HepG2 (cell line): ENCODE measurements around the gene HSDL1. TPM values are rescaled to one million over a fixed set of nuclear protein-coding genes. Genes with fewer than 3 reads are reported as not detected.

Experiments used
- ATAC-seq: fragments of 200-7000 bp; cut with Tn5 transposase; 3 replicates; pipeline ENCODE4 v1.9.1; 2020; ENCODE audit warnings: mild to moderate bottlenecking, moderate library complexity
- BruUV-seq: library from RNA; stranded (reverse); fragments of 400-500 nt; replicated peaks from 2 replicates; lab custom pipeline; 2021; lab: Mats Ljungman, UMichigan
- CTCF ChIA-PET: fragments of 300-600 bp; formaldehyde crosslinking; extraction: SDS; loops from one replicate; lab custom pipeline; 2021; ENCODE audit warnings: low total read pairs, inconsistent platforms, low intra/inter-chr PET ratio; lab: Yijun Ruan, JAX
- POLR2A ChIA-PET: fragments of 350-600 bp; sonication (Branson Sonifier 250); formaldehyde crosslinking; loops from one replicate; lab custom pipeline; 2020; ENCODE audit warnings: antibody characterized with exemption, inconsistent platforms; lab: Yijun Ruan, JAX
- DNase-seq: peaks from one replicate; pipeline ENCODE4 v3.0.0-alpha.2; 2015; ENCODE audit warnings: low spot score
- FAIRE-seq: peaks from 3 replicates; lab custom pipeline; 2011; peaks lifted over from hg19 to GRCh38; lab: Jason Lieb, UNC
- H2AFZ ChIP-seq: one replicate; pipeline ENCODE4 v1.6.1; 2011; ENCODE audit warnings: low read length, inconsistent platforms
- H3K27ac ChIP-seq: fragments of 300-600 bp; 3 replicates; pipeline ENCODE4 v1.8.0; 2011; ENCODE audit warnings: mixed run types, mild to moderate bottlenecking, mixed read lengths, low read length, inconsistent platforms; ENCODE audit not compliant: insufficient read depth; ENCODE audit errors: extremely low read length
- H3K27me3 ChIP-seq, 2 experiments: fragments of 200-600 bp in 1 of 2; 2 replicates in 1 of 2; 3 replicates in 1 of 2; pipeline versions ENCODE4 v1.6.0 to v1.8.0; 2011; ENCODE audit warnings: low read length in 2 of 2, mild to moderate bottlenecking in 2 of 2, moderate library complexity in 2 of 2, inconsistent platforms in 1 of 2; ENCODE audit not compliant: insufficient read depth in 2 of 2, control insufficient read depth in 1 of 2
- H3K36me3 ChIP-seq, 2 experiments: fragments of 200-600 bp in 1 of 2; replicated peaks in 1 of 2; 2 replicates in 1 of 2; 3 replicates in 1 of 2; pipeline versions ENCODE4 v1.5.1 to v1.8.0; 2011; ENCODE audit warnings: low read length in 2 of 2, inconsistent platforms in 1 of 2; ENCODE audit not compliant: insufficient read depth in 2 of 2, control insufficient read depth in 1 of 2
- H3K4me1 ChIP-seq: 2 replicates; pipeline ENCODE4 v1.5.1; 2012; ENCODE audit warnings: low read length, inconsistent platforms; ENCODE audit not compliant: insufficient read depth
- H3K4me2 ChIP-seq: 2 replicates; pipeline ENCODE4 v1.6.0; 2011; ENCODE audit warnings: low read depth, low read length, inconsistent platforms
- H3K4me3 ChIP-seq, 3 experiments: fragments of 200-600 bp in 1 of 3; sonication (generic), shearing (Covaris generic) in 1 of 3; replicated peaks in 1 of 3; 2 replicates each; pipeline ENCODE4 v1.5.1; 2011 to 2016; ENCODE audit warnings: low read length in 3 of 3, inconsistent platforms in 2 of 3, low read depth in 2 of 3, mild to moderate bottlenecking in 2 of 3, control low read depth in 1 of 3, mixed read lengths in 1 of 3; ENCODE audit not compliant: insufficient read depth in 1 of 3
- H3K79me2 ChIP-seq: one replicate; pipeline ENCODE4 v1.6.1; 2011; ENCODE audit warnings: low read length, inconsistent platforms; ENCODE audit not compliant: insufficient read depth
- H3K9ac ChIP-seq: 2 replicates; pipeline ENCODE4 v1.6.0; 2011; ENCODE audit warnings: mild to moderate bottlenecking, low read depth, low read length, inconsistent platforms; ENCODE audit not compliant: insufficient read depth
- H3K9me3 ChIP-seq: 2 replicates; pipeline ENCODE4 v1.5.1; 2012; ENCODE audit warnings: mild to moderate bottlenecking, low read length
- H4K20me1 ChIP-seq: 2 replicates; pipeline ENCODE4 v1.6.0; 2011; ENCODE audit warnings: inconsistent platforms, mild to moderate bottlenecking, low read length, moderate library complexity; ENCODE audit not compliant: insufficient read depth
- CREM ChIP-seq, 2 experiments: sonication (generic) in 1 of 2; formaldehyde crosslinking in 1 of 2; IDR thresholded peaks; 2 replicates each; pipeline versions ENCODE4 v1.4.0 to v1.6.1; 2016 to 2020; ENCODE audit warnings: antibody characterized with exemption in 1 of 2, mild to moderate bottlenecking in 1 of 2, missing genetic modification reagents in 1 of 2
- ELF3 ChIP-seq: IDR thresholded peaks from 2 replicates; pipeline ENCODE4 v1.6.1; 2016; ENCODE audit warnings: missing genetic modification reagents, missing compliant biosample characterization
- GABPA ChIP-seq, 2 experiments: IDR thresholded peaks; 2 replicates each; pipeline ENCODE4 v1.6.1; 2011 to 2016; ENCODE audit warnings: low read depth in 2 of 2, low read length in 1 of 2, missing biosample characterization in 1 of 2, missing genetic modification characterization in 1 of 2
- HDAC6 ChIP-seq: fragments of 200-600 bp; sonication (generic); IDR thresholded peaks from 2 replicates; pipeline ENCODE4 v1.7.0; 2017; ENCODE audit warnings: mild to moderate bottlenecking, antibody characterized with exemption, low read length, low read depth
- HES4 ChIP-seq: sonication (generic); formaldehyde crosslinking; IDR thresholded peaks from 2 replicates; pipeline ENCODE4 v1.9.0; 2021; ENCODE audit warnings: mild to moderate bottlenecking, missing genetic modification reagents, borderline replicate concordance
- HNRNPLL ChIP-seq: fragments of 200-400 bp; formaldehyde crosslinking; IDR thresholded peaks from 2 replicates; pipeline ENCODE4 v1.6.1; 2017; ENCODE audit warnings: mild to moderate bottlenecking, low read depth, low read length; ENCODE audit not compliant: poor library complexity, severe bottlenecking
- MED13 ChIP-seq: sonication (generic); formaldehyde crosslinking; IDR thresholded peaks from 2 replicates; pipeline ENCODE4 v1.5.0; 2020; ENCODE audit warnings: missing genetic modification reagents
- MTA3 ChIP-seq: sonication (generic); formaldehyde crosslinking; IDR thresholded peaks from 2 replicates; pipeline ENCODE4 v1.4.0; 2020; ENCODE audit warnings: missing genetic modification reagents
- MTF1 ChIP-seq: sonication (generic); formaldehyde crosslinking; IDR thresholded peaks from 2 replicates; pipeline ENCODE4 v1.5.0; 2020; ENCODE audit warnings: missing genetic modification reagents
- POLR2AphosphoS5 ChIP-seq: IDR thresholded peaks from 2 replicates; pipeline ENCODE4 v1.6.1; 2012; ENCODE audit warnings: low read depth, low read length
- RAD21 ChIP-seq: fragments of 450-650 bp; formaldehyde crosslinking; IDR thresholded peaks from 2 replicates; pipeline ENCODE4 v1.5.0; 2020; ENCODE audit warnings: mild to moderate bottlenecking
- SATB2 ChIP-seq: sonication (generic); formaldehyde crosslinking; IDR thresholded peaks from 2 replicates; pipeline ENCODE4 v1.5.0; 2020; ENCODE audit warnings: missing genetic modification reagents
- SIX4 ChIP-seq: sonication (generic); formaldehyde crosslinking; IDR thresholded peaks from 2 replicates; pipeline ENCODE4 v1.4.0; 2020; ENCODE audit warnings: missing genetic modification reagents
- ZNF234 ChIP-seq: sonication (generic); formaldehyde crosslinking; conservative IDR thresholded peaks from 2 replicates; pipeline ENCODE4 v1.5.1; 2020; ENCODE audit warnings: mild to moderate bottlenecking, missing genetic modification reagents
- ZNF260 ChIP-seq: sonication (generic); formaldehyde crosslinking; IDR thresholded peaks from 2 replicates; pipeline ENCODE4 v1.4.0; 2020; ENCODE audit warnings: missing genetic modification reagents, low read depth, mild to moderate bottlenecking, borderline replicate concordance
- ZNF367 ChIP-seq: sonication (generic); formaldehyde crosslinking; IDR thresholded peaks from 2 replicates; pipeline ENCODE4 v1.4.0; 2020; ENCODE audit warnings: missing genetic modification reagents, borderline replicate concordance
- ZNF382 ChIP-seq: sonication (generic); formaldehyde crosslinking; IDR thresholded peaks from 2 replicates; pipeline ENCODE4 v1.5.0; 2020; ENCODE audit warnings: missing genetic modification reagents, mild to moderate bottlenecking, borderline replicate concordance
- ZNF605 ChIP-seq: sonication (generic); formaldehyde crosslinking; IDR thresholded peaks from 2 replicates; pipeline ENCODE4 v1.8.0; 2022; ENCODE audit warnings: mild to moderate bottlenecking, missing genetic modification reagents
- WGBS: methylation state at CpG from one replicate; pipeline ENCODE4 v1.1.6; 2017; ENCODE audit warnings: low lambda C conversion rate; 5-methylcytosine and 5-hydroxymethylcytosine counted together
- in situ Hi-C: cut with HindIII; loops from 2 replicates; pipeline ENCODE4 v1.10.0; 2017; ENCODE audit warnings: low pct_unique_long_range_greater_than_20kb; ENCODE audit not compliant: extremely low pct_ligation_motif_present
- intact Hi-C: fragments of 100-400 bp; cut with micrococcal nuclease; formaldehyde crosslinking; loops from one replicate; pipeline ENCODE4 v1.10.0; 2022; ENCODE audit not compliant: unreplicated experiment
- polyA plus RNA-seq, 8 experiments: library from polyadenylated mRNA; depleted of rRNA in 3 of 8; stranded (reverse) in 7 of 8; unstranded in 1 of 8; fragments of >200 nt; fragmentation: Illumina TruSeq in 4 of 8; extraction: Trizol in 4 of 8; gene quantifications; 2 replicates each; pipeline versions ENCODE4 v1.2.1 to v1.2.3, GENCODE V29; 2011 to 2016; ENCODE audit warnings: low read depth in 4 of 8, missing spikeins in 1 of 8, mixed read lengths in 1 of 8; ENCODE audit not compliant: insufficient read depth in 1 of 8
- total RNA-seq, 5 experiments: library from RNA; depleted of rRNA; stranded (reverse); fragments of >200 nt; fragmentation: Illumina TruSeq; extraction: Trizol; gene quantifications; 2 replicates each; pipeline ENCODE4 v1.2.3, GENCODE V29; 2016; ENCODE audit warnings: low read depth in 1 of 5
- TF ChIP-seq, protein P1 (sequence below): sonication (generic); formaldehyde crosslinking; IDR thresholded peaks from 2 replicates; pipeline ENCODE4 v1.8.0; 2022; ENCODE audit warnings: mild to moderate bottlenecking, missing genetic modification reagents, borderline replicate concordance
- TF ChIP-seq, protein P2 (sequence below): sonication (generic); formaldehyde crosslinking; IDR thresholded peaks from 2 replicates; pipeline ENCODE4 v1.5.1; 2020; ENCODE audit warnings: missing genetic modification reagents, mild to moderate bottlenecking, borderline replicate concordance

The HSDL1 gene
- total and polyA plus RNA-seq, 2 of the 13 experiments (the other 11 are each of a cell fraction or from before 2014, with no cell fraction given): 49.2 to 49.7 TPM

GRCh38 chr16:84107921-84108320 lies 37.1 kb downstream of the HSDL1 start (continued):
- TF ChIP-seq RAD21 (CRISPR knock-in tag) (no peak), SIX4 (no peak), HES4 (CRISPR knock-in tag) (no peak), MTA3 (CRISPR knock-in tag) (no peak), HDAC6 (no peak), POLR2AphosphoS5 (no peak)
- TF ChIP-seq, protein P1, sequence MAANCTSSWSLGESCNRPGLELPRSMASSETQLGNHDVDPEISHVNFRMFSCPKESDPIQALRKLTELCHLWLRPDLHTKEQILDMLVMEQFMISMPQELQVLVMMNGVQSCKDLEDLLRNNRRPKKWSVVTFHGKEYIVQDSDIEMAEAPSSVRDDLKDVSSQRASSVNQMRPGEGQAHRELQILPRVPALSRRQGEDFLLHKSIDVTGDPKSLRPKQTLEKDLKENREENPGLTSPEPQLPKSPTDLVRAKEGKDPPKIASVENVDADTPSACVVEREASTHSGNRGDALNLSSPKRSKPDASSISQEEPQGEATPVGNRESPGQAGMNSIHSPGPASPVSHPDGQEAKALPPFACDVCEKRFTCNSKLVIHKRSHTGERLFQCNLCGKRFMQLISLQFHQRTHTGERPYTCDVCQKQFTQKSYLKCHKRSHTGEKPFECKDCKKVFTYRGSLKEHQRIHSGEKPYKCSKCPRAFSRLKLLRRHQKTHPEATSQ: no peak

- Histone ChIP-seq H3K27ac (no peak overlapping the region), H3K27me3 (no peaks in the 10 kb centered on the region), H2AFZ (no peak overlapping the region), H3K79me2 (peaks cover 84% of the 10 kb centered on the region), H3K4me1 (peaks cover 11% of the 10 kb centered on the region; the same call in 1 of the 2 replicates), H3K4me3 (no peak overlapping the region), H3K4me2 (no peak overlapping the region), H4K20me1 (peaks cover 10% of the 10 kb centered on the region; the same call in 1 of the 2 replicates), H3K9ac (no peak overlapping the region), H3K9me3 (no peaks in the 10 kb centered on the region), H3K36me3 (peaks cover 23 to 45% of the 10 kb centered on the region in 2 experiments)
- no TSS peak for BruUV-seq
- in situ Hi-C loops: no loop called here
- CTCF ChIA-PET: no interaction called here
- 96% methylated on average over 13 of the region's 13 CpGs for WGBS
- POLR2A ChIA-PET: interaction anchor here (4.7 kb wide), 1 partner anchor 10 kb away, joined by 16 read pairs; the partner anchor contains the start of gene MBTPS1
- intact Hi-C loops: no loop called here
- DNase-seq: no peak
- ATAC-seq: no peak
- FAIRE-seq: no peak
- TF ChIP-seq CREM (IDR thresholded peaks at IDR 0.05) (no peak), CREM (CRISPR knock-in tag; IDR thresholded peaks at IDR 0.05) (no peak), ZNF234 (CRISPR knock-in tag) (no peak), ZNF260 (CRISPR knock-in tag) (no peak), SATB2 (CRISPR knock-in tag) (no peak), ZNF605 (no peak), GABPA (IDR thresholded peaks at IDR 0.05; ENCODE audit: low read depth, low read length) (no peak), GABPA (CRISPR knock-in tag; IDR thresholded peaks at IDR 0.05; ENCODE audit: low read depth) (no peak), ZNF367 (CRISPR knock-in tag) (no peak), ELF3 (CRISPR knock-in tag) (no peak), HNRNPLL (no peak), ZNF382 (CRISPR knock-in tag) (no peak), MED13 (CRISPR knock-in tag) (no peak), MTF1 (CRISPR knock-in tag) (no peak)
- TF ChIP-seq, protein P2, sequence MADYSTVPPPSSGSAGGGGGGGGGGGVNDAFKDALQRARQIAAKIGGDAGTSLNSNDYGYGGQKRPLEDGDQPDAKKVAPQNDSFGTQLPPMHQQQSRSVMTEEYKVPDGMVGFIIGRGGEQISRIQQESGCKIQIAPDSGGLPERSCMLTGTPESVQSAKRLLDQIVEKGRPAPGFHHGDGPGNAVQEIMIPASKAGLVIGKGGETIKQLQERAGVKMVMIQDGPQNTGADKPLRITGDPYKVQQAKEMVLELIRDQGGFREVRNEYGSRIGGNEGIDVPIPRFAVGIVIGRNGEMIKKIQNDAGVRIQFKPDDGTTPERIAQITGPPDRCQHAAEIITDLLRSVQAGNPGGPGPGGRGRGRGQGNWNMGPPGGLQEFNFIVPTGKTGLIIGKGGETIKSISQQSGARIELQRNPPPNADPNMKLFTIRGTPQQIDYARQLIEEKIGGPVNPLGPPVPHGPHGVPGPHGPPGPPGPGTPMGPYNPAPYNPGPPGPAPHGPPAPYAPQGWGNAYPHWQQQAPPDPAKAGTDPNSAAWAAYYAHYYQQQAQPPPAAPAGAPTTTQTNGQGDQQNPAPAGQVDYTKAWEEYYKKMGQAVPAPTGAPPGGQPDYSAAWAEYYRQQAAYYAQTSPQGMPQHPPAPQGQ (CRISPR knock-in tag): no peak
Measured at GRCh38 chr16:84105948-84106740, 38.8 kb downstream of the HSDL1 start.
